GM21381 (cell line): ENCODE results near the gene ADAM22.

Source experiments
- ATAC-seq: cut with Tn5 transposase; IDR thresholded peaks from one replicate; pipeline ENCODE4 v1.9.1; 2021; ENCODE audit warnings: mild to moderate bottlenecking, moderate library complexity; ENCODE audit not compliant: unreplicated experiment

ADAM22 gene

GRCh38 chr7:88037050-88037449 is 103.0 kb downstream of the ADAM22 start:
- no peak for ATAC-seq

- no peak for ATAC-seq
These were observed 106.6 kb downstream of the ADAM22 start for GRCh38 chr7:88040694-88041093.

GRCh38 chr7:88041583-88041982 is 107.5 kb downstream of the ADAM22 start:
- no peak for ATAC-seq

GRCh38 chr7:88042157-88042556 is 108.1 kb downstream of the ADAM22 start:
- peak; percentile 44 for ATAC-seq

- ATAC-seq: no peak
These were observed 108.8 kb downstream of the ADAM22 start for GRCh38 chr7:88042803-88043202.

GRCh38 chr7:88044069-88044468 is 110.0 kb downstream of the ADAM22 start:
- no peak for ATAC-seq

GRCh38 chr7:88046839-88047573 is 113.0 kb downstream of the ADAM22 start:
- no peak for ATAC-seq

GRCh38 chr7:88057655-88058054 is 123.6 kb downstream of the ADAM22 start:
- no peak for ATAC-seq

GRCh38 chr7:88062238-88062637 is 128.2 kb downstream of the ADAM22 start:
- no peak for ATAC-seq

- no peak for ATAC-seq
These were observed 135.0 kb downstream of the ADAM22 start for GRCh38 chr7:88069093-88069492.

GRCh38 chr7:88071994-88072714 is 138.1 kb downstream of the ADAM22 start:
- ATAC-seq: peak; percentile 90

- ATAC-seq: peak; percentile 26
These were observed 138.6 kb downstream of the ADAM22 start for GRCh38 chr7:88072715-88073055.

GRCh38 chr7:88073626-88074025 is 139.6 kb downstream of the ADAM22 start:
- ATAC-seq: no peak

GRCh38 chr7:88075216-88075615 is 141.2 kb downstream of the ADAM22 start:
- ATAC-seq: no peak

GRCh38 chr7:88083883-88084282 is 149.8 kb downstream of the ADAM22 start:
- ATAC-seq: no peak

GRCh38 chr7:88089561-88089960 is 155.5 kb downstream of the ADAM22 start:
- ATAC-seq: no peak

GRCh38 chr7:88090240-88090639 is 156.2 kb downstream of the ADAM22 start:
- no peak for ATAC-seq

GRCh38 chr7:88090671-88091070 is 156.6 kb downstream of the ADAM22 start:
- ATAC-seq: peak; percentile 63

GRCh38 chr7:88091988-88092675 is 158.1 kb downstream of the ADAM22 start:
- no peak for ATAC-seq

- ATAC-seq: no peak
These were observed 158.6 kb downstream of the ADAM22 start for GRCh38 chr7:88092676-88092999.

- ATAC-seq: peak; percentile 80
These were observed 167.7 kb downstream of the ADAM22 start for GRCh38 chr7:88101769-88102168.

- no peak for ATAC-seq
These were observed 168.6 kb downstream of the ADAM22 start for GRCh38 chr7:88102675-88103074.
